ENCODE results near the gene ARHGAP8. TPM values are rescaled to one million over a fixed set of nuclear protein-coding genes. Genes with fewer than 3 reads are reported as not detected.

The ARHGAP8 gene
- total and polyA plus RNA-seq, 4 donors: 0.69 to 8.5 (median 3.4) TPM

- H3K27ac ChIP-seq (ENCODE audit: low read depth, low read length): no peak overlapping the region
- no peaks in the 10 kb centered on the region for H3K27me3 ChIP-seq (ENCODE audit: control insufficient read depth, insufficient read depth, low read length)
- peak in 1 of 6 donors; percentile 85 for DNase-seq (ENCODE audit: low read depth in 4 of 6, low spot score in 6 of 6)
- WGBS (ENCODE audit: insufficient coverage): 37% methylated on average over 11 of the region's 16 CpGs
- no peak overlapping the region for H3K4me3 ChIP-seq (ENCODE audit: low read depth, low read length)
- H3K9me3 ChIP-seq (ENCODE audit: control insufficient read depth, insufficient read depth, low read length): peaks cover 5% of the 10 kb centered on the region
- peaks cover 8% of the 10 kb centered on the region for H3K4me1 ChIP-seq (ENCODE audit: control insufficient read depth, insufficient read depth, low read length)
- H3K36me3 ChIP-seq (ENCODE audit: control insufficient read depth, insufficient read depth, low read length): no peaks in the 10 kb centered on the region
Observed at GRCh38 chr22:44776605-44777363, 24.4 kb downstream of the ARHGAP8 start.

DNA sequence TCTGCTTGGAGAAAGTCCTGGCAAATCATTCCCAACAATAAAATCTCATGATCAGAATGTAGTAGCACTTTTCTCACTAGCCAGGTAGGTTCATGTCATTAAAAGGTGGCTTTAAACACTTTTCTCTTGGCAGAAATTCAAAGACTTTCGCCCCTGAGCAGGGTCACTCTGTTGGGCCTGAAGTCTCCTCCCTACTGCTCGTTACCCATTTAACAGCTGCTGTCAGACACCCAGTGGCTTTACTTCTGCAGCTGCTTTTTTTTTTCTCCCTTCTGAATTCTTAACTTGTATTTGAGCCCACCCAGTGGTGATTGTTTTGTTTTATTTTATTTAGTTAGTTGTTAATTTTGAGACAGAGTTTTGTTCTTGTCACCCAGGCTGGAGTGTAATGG, 25.0 kb downstream of the ARHGAP8 start:
- Histone ChIP-seq H3K4me3 (ENCODE audit: low read depth, low read length) (no peak overlapping the region), H3K27ac (ENCODE audit: low read depth, low read length) (no peak overlapping the region), H3K27me3 (ENCODE audit: control insufficient read depth, insufficient read depth, low read length) (no peaks in the 10 kb centered on the region), H3K4me1 (ENCODE audit: control insufficient read depth, insufficient read depth, low read length) (peaks cover 8% of the 10 kb centered on the region), H3K9me3 (ENCODE audit: control insufficient read depth, insufficient read depth, low read length) (peaks cover 5% of the 10 kb centered on the region), H3K36me3 (ENCODE audit: control insufficient read depth, insufficient read depth, low read length) (no peaks in the 10 kb centered on the region)
- DNase-seq (ENCODE audit: low read depth in 4 of 6, low spot score in 6 of 6): no peak
- WGBS (ENCODE audit: insufficient coverage): 50% methylated on average over 2 of the region's 2 CpGs

DNA sequence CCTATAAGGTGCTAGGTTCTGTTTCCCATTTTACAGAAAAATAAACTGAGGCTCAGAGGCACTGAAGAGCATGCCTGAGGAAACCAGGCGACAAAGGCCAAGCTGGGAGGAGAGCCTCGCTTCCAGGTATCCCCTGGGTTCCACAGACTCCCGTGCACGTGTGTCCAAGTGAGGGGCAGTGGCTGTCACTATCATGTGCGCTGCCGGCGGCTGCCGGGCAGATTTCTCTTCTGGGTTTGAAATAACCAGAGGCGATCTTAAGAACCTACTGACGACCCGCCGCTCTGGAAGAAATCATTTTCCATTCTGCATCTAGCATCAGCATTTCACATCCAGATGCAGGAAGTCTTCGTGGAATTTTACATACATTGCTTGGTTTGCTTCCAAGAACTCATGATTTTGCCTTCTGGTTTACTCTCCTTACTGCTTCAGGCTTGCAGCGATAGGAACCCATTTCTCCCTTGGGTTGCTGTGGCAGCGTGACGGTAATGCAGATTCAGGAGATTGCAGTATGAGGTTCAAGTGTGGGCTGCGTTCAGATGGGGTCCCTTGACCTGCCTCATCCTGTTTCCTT, 28.6 kb downstream of the ARHGAP8 start:
- Histone ChIP-seq H3K27me3 (ENCODE audit: control insufficient read depth, insufficient read depth, low read length) (no peaks in the 10 kb centered on the region), H3K36me3 (ENCODE audit: control insufficient read depth, insufficient read depth, low read length) (no peaks in the 10 kb centered on the region), H3K9me3 (ENCODE audit: control insufficient read depth, insufficient read depth, low read length) (no peaks in the 10 kb centered on the region), H3K4me3 (ENCODE audit: low read depth, low read length) (no peak overlapping the region), H3K4me1 (ENCODE audit: control insufficient read depth, insufficient read depth, low read length) (peaks cover 8% of the 10 kb centered on the region), H3K27ac (ENCODE audit: low read depth, low read length) (no peak overlapping the region)
- 81% methylated on average over 10 of the region's 17 CpGs for WGBS (ENCODE audit: insufficient coverage)
- DNase-seq (ENCODE audit: low read depth in 4 of 6, low spot score in 6 of 6): peak in 2 of 6 donors; percentile 40 to 75

GRCh38 chr22:44782363-44782963, 30.1 kb downstream of the ARHGAP8 start:
- Histone ChIP-seq H3K27me3 (ENCODE audit: control insufficient read depth, insufficient read depth, low read length) (no peaks in the 10 kb centered on the region), H3K27ac (ENCODE audit: low read depth, low read length) (no peak overlapping the region), H3K9me3 (ENCODE audit: control insufficient read depth, insufficient read depth, low read length) (no peaks in the 10 kb centered on the region), H3K36me3 (ENCODE audit: control insufficient read depth, insufficient read depth, low read length) (no peaks in the 10 kb centered on the region), H3K4me1 (ENCODE audit: control insufficient read depth, insufficient read depth, low read length) (no peaks in the 10 kb centered on the region), H3K4me3 (ENCODE audit: low read depth, low read length) (no peak overlapping the region)
- WGBS (ENCODE audit: insufficient coverage): 52% methylated on average over 15 of the region's 17 CpGs
- peak in 2 of 6 donors; percentile 53 to 83 for DNase-seq (ENCODE audit: low read depth in 4 of 6, low spot score in 6 of 6)

GRCh38 chr22:44783091-44783490, 30.7 kb downstream of the ARHGAP8 start:
- H3K27ac ChIP-seq (ENCODE audit: low read depth, low read length): no peak overlapping the region
- H3K9me3 ChIP-seq (ENCODE audit: control insufficient read depth, insufficient read depth, low read length): no peaks in the 10 kb centered on the region
- H3K27me3 ChIP-seq (ENCODE audit: control insufficient read depth, insufficient read depth, low read length): no peaks in the 10 kb centered on the region
- no peaks in the 10 kb centered on the region for H3K36me3 ChIP-seq (ENCODE audit: control insufficient read depth, insufficient read depth, low read length)
- no peak for DNase-seq (ENCODE audit: low read depth in 4 of 6, low spot score in 6 of 6)
- no peak overlapping the region for H3K4me3 ChIP-seq (ENCODE audit: low read depth, low read length)
- no peaks in the 10 kb centered on the region for H3K4me1 ChIP-seq (ENCODE audit: control insufficient read depth, insufficient read depth, low read length)
- 68% methylated on average over 10 of the region's 10 CpGs for WGBS (ENCODE audit: insufficient coverage)

- no peak overlapping the region for H3K4me3 ChIP-seq (ENCODE audit: low read depth, low read length)
- no peak for DNase-seq (ENCODE audit: low read depth in 4 of 6, low spot score in 6 of 6)
- H3K27me3 ChIP-seq (ENCODE audit: control insufficient read depth, insufficient read depth, low read length): no peaks in the 10 kb centered on the region
- WGBS (ENCODE audit: insufficient coverage): 62% methylated on average over 13 of the region's 14 CpGs
- H3K4me1 ChIP-seq (ENCODE audit: control insufficient read depth, insufficient read depth, low read length): no peaks in the 10 kb centered on the region
- H3K27ac ChIP-seq (ENCODE audit: low read depth, low read length): no peak overlapping the region
- no peaks in the 10 kb centered on the region for H3K9me3 ChIP-seq (ENCODE audit: control insufficient read depth, insufficient read depth, low read length)
- H3K36me3 ChIP-seq (ENCODE audit: control insufficient read depth, insufficient read depth, low read length): no peaks in the 10 kb centered on the region
Observed at GRCh38 chr22:44783581-44783980, 31.2 kb downstream of the ARHGAP8 start.

- H3K27ac ChIP-seq (ENCODE audit: low read depth, low read length): no peak overlapping the region
- no peaks in the 10 kb centered on the region for H3K27me3 ChIP-seq (ENCODE audit: control insufficient read depth, insufficient read depth, low read length)
- no peaks in the 10 kb centered on the region for H3K36me3 ChIP-seq (ENCODE audit: control insufficient read depth, insufficient read depth, low read length)
- no peak overlapping the region for H3K4me3 ChIP-seq (ENCODE audit: low read depth, low read length)
- DNase-seq (ENCODE audit: low read depth in 4 of 6, low spot score in 6 of 6): no peak
- H3K9me3 ChIP-seq (ENCODE audit: control insufficient read depth, insufficient read depth, low read length): no peaks in the 10 kb centered on the region
- no peaks in the 10 kb centered on the region for H3K4me1 ChIP-seq (ENCODE audit: control insufficient read depth, insufficient read depth, low read length)
- 99% methylated on average over 20 of the region's 23 CpGs for WGBS (ENCODE audit: insufficient coverage)
Observed at GRCh38 chr22:44786136-44786535, 33.8 kb downstream of the ARHGAP8 start.

GRCh38 chr22:44786610-44787009, 34.2 kb downstream of the ARHGAP8 start:
- Histone ChIP-seq H3K27me3 (ENCODE audit: control insufficient read depth, insufficient read depth, low read length) (no peaks in the 10 kb centered on the region), H3K27ac (ENCODE audit: low read depth, low read length) (no peak overlapping the region), H3K9me3 (ENCODE audit: control insufficient read depth, insufficient read depth, low read length) (no peaks in the 10 kb centered on the region), H3K36me3 (ENCODE audit: control insufficient read depth, insufficient read depth, low read length) (no peaks in the 10 kb centered on the region), H3K4me1 (ENCODE audit: control insufficient read depth, insufficient read depth, low read length) (no peaks in the 10 kb centered on the region), H3K4me3 (ENCODE audit: low read depth, low read length) (no peak overlapping the region)
- DNase-seq (ENCODE audit: low read depth in 4 of 6, low spot score in 6 of 6): no peak
- 88% methylated on average over 2 of the region's 7 CpGs for WGBS (ENCODE audit: insufficient coverage)

GRCh38 chr22:44787832-44788231, 35.5 kb downstream of the ARHGAP8 start:
- Histone ChIP-seq H3K4me3 (ENCODE audit: low read depth, low read length) (no peak overlapping the region), H3K4me1 (ENCODE audit: control insufficient read depth, insufficient read depth, low read length) (no peaks in the 10 kb centered on the region), H3K9me3 (ENCODE audit: control insufficient read depth, insufficient read depth, low read length) (no peaks in the 10 kb centered on the region), H3K36me3 (ENCODE audit: control insufficient read depth, insufficient read depth, low read length) (no peaks in the 10 kb centered on the region), H3K27ac (ENCODE audit: low read depth, low read length) (no peak overlapping the region), H3K27me3 (ENCODE audit: control insufficient read depth, insufficient read depth, low read length) (no peaks in the 10 kb centered on the region)
- DNase-seq (ENCODE audit: low read depth in 4 of 6, low spot score in 6 of 6): no peak
- no CpG with 5 or more reads among the region's 3 CpGs for WGBS (ENCODE audit: insufficient coverage)

GRCh38 chr22:44793106-44793505, 40.7 kb downstream of the ARHGAP8 start:
- DNase-seq (ENCODE audit: low read depth in 4 of 6, low spot score in 6 of 6): no peak
- no peak overlapping the region for H3K27ac ChIP-seq (ENCODE audit: low read depth, low read length)
- no peaks in the 10 kb centered on the region for H3K27me3 ChIP-seq (ENCODE audit: control insufficient read depth, insufficient read depth, low read length)
- H3K36me3 ChIP-seq (ENCODE audit: control insufficient read depth, insufficient read depth, low read length): no peaks in the 10 kb centered on the region
- no peak overlapping the region for H3K4me3 ChIP-seq (ENCODE audit: low read depth, low read length)
- peaks cover 39% of the 10 kb centered on the region for H3K4me1 ChIP-seq (ENCODE audit: control insufficient read depth, insufficient read depth, low read length)
- no peaks in the 10 kb centered on the region for H3K9me3 ChIP-seq (ENCODE audit: control insufficient read depth, insufficient read depth, low read length)
- WGBS (ENCODE audit: insufficient coverage): 61% methylated on average over 10 of the region's 10 CpGs
